WTC11 (cell line): Measurements from ENCODE around the gene KEAP1. TPM values are rescaled to one million over a fixed set of nuclear protein-coding genes. Genes with fewer than 3 reads are reported as not detected.

Source experiments
- ATAC-seq: fragments of 200-7000 bp; cut with Tn5 transposase; 2 replicates; pipeline ENCODE4 v1.10.0; 2021; ENCODE audit warnings: mild to moderate bottlenecking, moderate library complexity
- CTCF ChIA-PET: fragments of 300-600 bp; sonication (Branson Sonifier 250); formaldehyde crosslinking; loops from one replicate; lab custom pipeline; 2021; ENCODE audit warnings: antibody characterized with exemption; lab: Charles Lee
- POLR2A ChIA-PET: fragments of 350-600 bp; sonication (Branson Sonifier 250); formaldehyde crosslinking; loops from one replicate; lab custom pipeline; 2021; ENCODE audit warnings: antibody characterized with exemption; lab: Charles Lee
- DNase-seq: peaks from one replicate; pipeline ENCODE4 v3.0.0; 2021; ENCODE audit warnings: low spot score
- H3K27ac Mint-ChIP-seq: 2 replicates; pipeline ENCODE4 v1.8.0; 2021; ENCODE audit warnings: mixed read lengths
- H3K27me3 Mint-ChIP-seq: 2 replicates; pipeline ENCODE4 v1.8.0; 2021; ENCODE audit warnings: low read depth, mild to moderate bottlenecking, moderate library complexity, mixed read lengths
- H3K36me3 Mint-ChIP-seq: 2 replicates; pipeline ENCODE4 v1.8.0; 2021; ENCODE audit warnings: mixed read lengths
- H3K4me1 Mint-ChIP-seq: 2 replicates; pipeline ENCODE4 v1.8.0; 2022; ENCODE audit warnings: mixed read lengths
- H3K4me3 Mint-ChIP-seq: 2 replicates; pipeline ENCODE4 v1.8.0; 2021; ENCODE audit warnings: mild to moderate bottlenecking, moderate library complexity, mixed read lengths
- H3K9me3 Mint-ChIP-seq: 2 replicates; pipeline ENCODE4 v1.8.0; 2021; ENCODE audit warnings: mixed read lengths
- CBFB ChIP-seq: sonication (generic); formaldehyde crosslinking; IDR thresholded peaks from 2 replicates; pipeline ENCODE4 v1.8.1; 2022; ENCODE audit warnings: mild to moderate bottlenecking, low read depth, missing genetic modification reagents
- CREB1 ChIP-seq: sonication (generic); formaldehyde crosslinking; IDR thresholded peaks from 2 replicates; pipeline ENCODE4 v1.8.0; 2023; ENCODE audit warnings: mild to moderate bottlenecking, missing genetic modification reagents
- E2F4 ChIP-seq: sonication (generic); formaldehyde crosslinking; IDR thresholded peaks from 2 replicates; pipeline ENCODE4 v1.8.1; 2022; ENCODE audit warnings: low read depth, mild to moderate bottlenecking, moderate library complexity, missing genetic modification reagents, borderline replicate concordance
- FOXJ3 ChIP-seq: sonication (generic); formaldehyde crosslinking; IDR thresholded peaks from 2 replicates; pipeline ENCODE4 v1.9.0; 2021; ENCODE audit warnings: missing genetic modification reagents, mild to moderate bottlenecking, borderline replicate concordance
- NR3C1 ChIP-seq: sonication (generic); formaldehyde crosslinking; conservative IDR thresholded peaks from 2 replicates; pipeline ENCODE4 v1.8.1; 2023; ENCODE audit warnings: low read depth, mild to moderate bottlenecking, missing genetic modification reagents
- SP1 ChIP-seq: sonication (generic); formaldehyde crosslinking; conservative IDR thresholded peaks from 2 replicates; pipeline ENCODE4 v1.8.1; 2022; ENCODE audit warnings: missing genetic modification reagents
- TP53 ChIP-seq: sonication (generic); formaldehyde crosslinking; IDR thresholded peaks from 2 replicates; pipeline ENCODE4 v1.8.1; 2023; ENCODE audit warnings: mild to moderate bottlenecking, missing genetic modification reagents
- ZBTB43 ChIP-seq: sonication (generic); formaldehyde crosslinking; IDR thresholded peaks from 2 replicates; pipeline ENCODE4 v1.8.1; 2023; ENCODE audit warnings: mild to moderate bottlenecking, missing genetic modification reagents
- ZNF396 ChIP-seq: fragments of 250-450 bp; sonication (Bioruptor Pico); IDR thresholded peaks from 2 replicates; pipeline ENCODE4 v1.8.0; 2021; ENCODE audit warnings: mild to moderate bottlenecking, moderate library complexity, borderline replicate concordance
- ZNF416 ChIP-seq: fragments of 250-450 bp; sonication (Bioruptor Pico); IDR thresholded peaks from 2 replicates; pipeline ENCODE4 v1.9.0; 2021; ENCODE audit warnings: mild to moderate bottlenecking, inconsistent platforms
- ZNF532 ChIP-seq: fragments of 250-450 bp; sonication (Bioruptor Pico); IDR thresholded peaks from 2 replicates; pipeline ENCODE4 v1.9.0; 2021; ENCODE audit warnings: mild to moderate bottlenecking, borderline replicate concordance
- total RNA-seq: library from RNA; stranded (reverse); gene quantifications from 3 replicates; pipeline ENCODE4 v1.2.3, GENCODE V29; 2021
- TF ChIP-seq, protein P1 (sequence below): sonication (generic); formaldehyde crosslinking; IDR thresholded peaks from 2 replicates; pipeline ENCODE4 v1.8.1; 2022; ENCODE audit warnings: mild to moderate bottlenecking, moderate library complexity, missing genetic modification reagents
- TF ChIP-seq, protein P2 (sequence below): sonication (generic); formaldehyde crosslinking; IDR thresholded peaks from 2 replicates; pipeline ENCODE4 v1.8.0; 2023; ENCODE audit warnings: missing genetic modification reagents, mild to moderate bottlenecking, borderline replicate concordance

KEAP1 gene
- total RNA-seq, 1 experiment from 2014 or later = 68.7 TPM

- ChIA-PET CTCF (interaction anchor here (0.7 to 2.4 kb wide), 6 partner anchors 10 to 284 kb away, joined by 3 to 11 read pairs (median 6); no protein-coding TSS in a partner anchor), POLR2A (interaction anchor here (0.6 kb wide), 2 partner anchors 35 to 52 kb away, joined by 3 to 8 read pairs; no protein-coding TSS in a partner anchor)
- 0 out of 2 replicates have a peak, but pooled peaks cover 4% of the 10 kb centered on the region for H3K27me3 Mint-ChIP-seq
- no peaks in the 10 kb centered on the region for H3K9me3 Mint-ChIP-seq
- DNase-seq = no peak
- peak overlapping the region; percentile 59 for H3K4me3 Mint-ChIP-seq
- H3K27ac Mint-ChIP-seq = peak overlapping the region; percentile 98
- H3K4me1 Mint-ChIP-seq = peaks cover 22% of the 10 kb centered on the region
- TF ChIP-seq, protein P1, sequence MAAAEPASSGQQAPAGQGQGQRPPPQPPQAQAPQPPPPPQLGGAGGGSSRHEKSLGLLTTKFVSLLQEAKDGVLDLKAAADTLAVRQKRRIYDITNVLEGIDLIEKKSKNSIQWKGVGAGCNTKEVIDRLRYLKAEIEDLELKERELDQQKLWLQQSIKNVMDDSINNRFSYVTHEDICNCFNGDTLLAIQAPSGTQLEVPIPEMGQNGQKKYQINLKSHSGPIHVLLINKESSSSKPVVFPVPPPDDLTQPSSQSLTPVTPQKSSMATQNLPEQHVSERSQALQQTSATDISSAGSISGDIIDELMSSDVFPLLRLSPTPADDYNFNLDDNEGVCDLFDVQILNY (CRISPR knock-in tag) = no peak
- peak; percentile 3; the same call in 1 of the 2 replicates for TF ChIP-seq SP1
- 0 out of 2 replicates have a peak, but pooled peaks have one; percentile 13 for TF ChIP-seq CBFB (CRISPR knock-in tag)
- no peak for TF ChIP-seq TP53
- TF ChIP-seq ZNF416 (CRISPR knock-in tag) = no peak
- no peak for TF ChIP-seq E2F4 (CRISPR knock-in tag)
- TF ChIP-seq FOXJ3 (CRISPR knock-in tag) = no peak
- TF ChIP-seq ZNF396 (CRISPR knock-in tag) = no peak
- no peak for TF ChIP-seq CREB1 (CRISPR knock-in tag)
- no peak for TF ChIP-seq ZBTB43
- TF ChIP-seq, protein P2, sequence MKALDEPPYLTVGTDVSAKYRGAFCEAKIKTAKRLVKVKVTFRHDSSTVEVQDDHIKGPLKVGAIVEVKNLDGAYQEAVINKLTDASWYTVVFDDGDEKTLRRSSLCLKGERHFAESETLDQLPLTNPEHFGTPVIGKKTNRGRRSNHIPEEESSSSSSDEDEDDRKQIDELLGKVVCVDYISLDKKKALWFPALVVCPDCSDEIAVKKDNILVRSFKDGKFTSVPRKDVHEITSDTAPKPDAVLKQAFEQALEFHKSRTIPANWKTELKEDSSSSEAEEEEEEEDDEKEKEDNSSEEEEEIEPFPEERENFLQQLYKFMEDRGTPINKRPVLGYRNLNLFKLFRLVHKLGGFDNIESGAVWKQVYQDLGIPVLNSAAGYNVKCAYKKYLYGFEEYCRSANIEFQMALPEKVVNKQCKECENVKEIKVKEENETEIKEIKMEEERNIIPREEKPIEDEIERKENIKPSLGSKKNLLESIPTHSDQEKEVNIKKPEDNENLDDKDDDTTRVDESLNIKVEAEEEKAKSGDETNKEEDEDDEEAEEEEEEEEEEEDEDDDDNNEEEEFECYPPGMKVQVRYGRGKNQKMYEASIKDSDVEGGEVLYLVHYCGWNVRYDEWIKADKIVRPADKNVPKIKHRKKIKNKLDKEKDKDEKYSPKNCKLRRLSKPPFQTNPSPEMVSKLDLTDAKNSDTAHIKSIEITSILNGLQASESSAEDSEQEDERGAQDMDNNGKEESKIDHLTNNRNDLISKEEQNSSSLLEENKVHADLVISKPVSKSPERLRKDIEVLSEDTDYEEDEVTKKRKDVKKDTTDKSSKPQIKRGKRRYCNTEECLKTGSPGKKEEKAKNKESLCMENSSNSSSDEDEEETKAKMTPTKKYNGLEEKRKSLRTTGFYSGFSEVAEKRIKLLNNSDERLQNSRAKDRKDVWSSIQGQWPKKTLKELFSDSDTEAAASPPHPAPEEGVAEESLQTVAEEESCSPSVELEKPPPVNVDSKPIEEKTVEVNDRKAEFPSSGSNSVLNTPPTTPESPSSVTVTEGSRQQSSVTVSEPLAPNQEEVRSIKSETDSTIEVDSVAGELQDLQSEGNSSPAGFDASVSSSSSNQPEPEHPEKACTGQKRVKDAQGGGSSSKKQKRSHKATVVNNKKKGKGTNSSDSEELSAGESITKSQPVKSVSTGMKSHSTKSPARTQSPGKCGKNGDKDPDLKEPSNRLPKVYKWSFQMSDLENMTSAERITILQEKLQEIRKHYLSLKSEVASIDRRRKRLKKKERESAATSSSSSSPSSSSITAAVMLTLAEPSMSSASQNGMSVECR (CRISPR knock-in tag) = no peak
- no peak for TF ChIP-seq NR3C1 (CRISPR knock-in tag)
- TF ChIP-seq ZNF532 = no peak
- H3K36me3 Mint-ChIP-seq = peaks cover 24% of the 10 kb centered on the region
- peak; percentile 41; the same call in 1 of the 2 replicates for ATAC-seq
Observed at GRCh38 chr19:10500247-10500592, 2.9 kb downstream of the KEAP1 start.
